Body of pancreas (tissue), 4 donors: Measurements from ENCODE around the gene PRDM16.

Experiments used
- POLR2A ChIP-seq, 3 donors: fragments of 450-650 bp; IDR thresholded peaks; one replicate each; pipeline ENCODE4 v1.6.1; 2016; ENCODE audit warnings: antibody characterized with exemption in 3 of 3, mild to moderate bottlenecking in 2 of 3
- TF ChIP-seq, protein P1 (sequence below), 7 experiments: fragments of 450-650 bp in 4 of 7; fragments of 200-600 bp in 3 of 7; sonication (generic) in 3 of 7; IDR thresholded peaks; one replicate each; pipeline ENCODE4 v1.5.1; 2016 to 2019; ENCODE audit warnings: antibody characterized with exemption in 7 of 7

GRCh38 chr1:3339856-3340255 lies 270.9 kb downstream of the PRDM16 start:
- TF ChIP-seq, protein P1, sequence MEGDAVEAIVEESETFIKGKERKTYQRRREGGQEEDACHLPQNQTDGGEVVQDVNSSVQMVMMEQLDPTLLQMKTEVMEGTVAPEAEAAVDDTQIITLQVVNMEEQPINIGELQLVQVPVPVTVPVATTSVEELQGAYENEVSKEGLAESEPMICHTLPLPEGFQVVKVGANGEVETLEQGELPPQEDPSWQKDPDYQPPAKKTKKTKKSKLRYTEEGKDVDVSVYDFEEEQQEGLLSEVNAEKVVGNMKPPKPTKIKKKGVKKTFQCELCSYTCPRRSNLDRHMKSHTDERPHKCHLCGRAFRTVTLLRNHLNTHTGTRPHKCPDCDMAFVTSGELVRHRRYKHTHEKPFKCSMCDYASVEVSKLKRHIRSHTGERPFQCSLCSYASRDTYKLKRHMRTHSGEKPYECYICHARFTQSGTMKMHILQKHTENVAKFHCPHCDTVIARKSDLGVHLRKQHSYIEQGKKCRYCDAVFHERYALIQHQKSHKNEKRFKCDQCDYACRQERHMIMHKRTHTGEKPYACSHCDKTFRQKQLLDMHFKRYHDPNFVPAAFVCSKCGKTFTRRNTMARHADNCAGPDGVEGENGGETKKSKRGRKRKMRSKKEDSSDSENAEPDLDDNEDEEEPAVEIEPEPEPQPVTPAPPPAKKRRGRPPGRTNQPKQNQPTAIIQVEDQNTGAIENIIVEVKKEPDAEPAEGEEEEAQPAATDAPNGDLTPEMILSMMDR (IDR thresholded peaks at IDR 0.05), result no peak
- no peak for TF ChIP-seq POLR2A (IDR thresholded peaks at IDR 0.05)
